COLO668 (cell line): Measurements from ENCODE around the gene PGAP1.

Experiments used
- DNase-seq: peaks from one replicate; lab custom pipeline; 2025; ENCODE audit not compliant: unreplicated experiment; lab: John Stamatoyannopoulos, UW

The PGAP1 gene

GRCh38 chr2:196808083-196808665, 118.3 kb downstream of the PGAP1 start:
- no peak for DNase-seq

- no peak for DNase-seq
These were observed 122.1 kb downstream of the PGAP1 start for GRCh38 chr2:196804381-196804780.

- no peak for DNase-seq
These were observed 124.1 kb downstream of the PGAP1 start for GRCh38 chr2:196802401-196802800.

GRCh38 chr2:196801674-196802261, 124.7 kb downstream of the PGAP1 start:
- no peak for DNase-seq

- no peak for DNase-seq
These were observed 127.5 kb downstream of the PGAP1 start for GRCh38 chr2:196798980-196799379.

- DNase-seq: no peak
These were observed 133.6 kb downstream of the PGAP1 start for GRCh38 chr2:196792865-196793264.

GRCh38 chr2:196783431-196784094, 142.9 kb downstream of the PGAP1 start:
- no peak for DNase-seq
